NCI-H2107 (cell line): ENCODE data around the gene DEFB115.
"Not testable (repeated sequence)": the region's sequence is repeated elsewhere in the genome, so short reads cannot be mapped to it uniquely, and the experiment has no call there.

Experiments used
- DNase-seq: peaks from one replicate; lab custom pipeline; 2025; lab: John Stamatoyannopoulos, UW

Gene DEFB115, protein sequence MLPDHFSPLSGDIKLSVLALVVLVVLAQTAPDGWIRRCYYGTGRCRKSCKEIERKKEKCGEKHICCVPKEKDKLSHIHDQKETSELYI

DNA sequence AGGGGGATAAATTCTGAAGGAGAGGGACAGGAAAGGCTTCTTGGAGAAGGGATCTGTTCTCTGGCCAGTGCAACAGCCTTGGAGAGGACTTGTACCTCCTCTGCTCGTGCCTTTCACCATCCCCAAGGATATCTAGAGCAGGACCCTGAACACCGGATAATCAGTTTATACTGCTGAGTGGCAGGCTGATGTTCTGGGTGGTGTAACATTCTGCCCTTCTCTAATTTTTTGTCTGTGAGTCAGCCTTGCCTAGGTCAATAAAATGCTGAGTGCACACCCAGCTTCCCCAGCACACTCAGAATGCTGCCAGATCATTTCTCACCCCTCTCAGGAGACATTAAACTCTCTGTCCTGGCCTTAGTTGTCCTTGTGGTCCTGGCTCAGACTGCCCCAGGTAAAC is at the start of gene DEFB115:
TSS of gene DEFB115 (plus strand) at position 301 of the 400 bp plus-strand sequence. CDS start at position 301, 0 bp downstream.
- no peak for DNase-seq

GRCh38 chr20:31236953-31237352 is 20.5 kb upstream of the DEFB115 start:
- no peak for DNase-seq

GRCh38 chr20:31237763-31238162 is 19.7 kb upstream of the DEFB115 start:
- no peak for DNase-seq

GRCh38 chr20:31239139-31239538 is 18.3 kb upstream of the DEFB115 start:
- no peak for DNase-seq

GRCh38 chr20:31256959-31257358 is 505 bp upstream of the DEFB115 start:
- no peak for DNase-seq

DNA sequence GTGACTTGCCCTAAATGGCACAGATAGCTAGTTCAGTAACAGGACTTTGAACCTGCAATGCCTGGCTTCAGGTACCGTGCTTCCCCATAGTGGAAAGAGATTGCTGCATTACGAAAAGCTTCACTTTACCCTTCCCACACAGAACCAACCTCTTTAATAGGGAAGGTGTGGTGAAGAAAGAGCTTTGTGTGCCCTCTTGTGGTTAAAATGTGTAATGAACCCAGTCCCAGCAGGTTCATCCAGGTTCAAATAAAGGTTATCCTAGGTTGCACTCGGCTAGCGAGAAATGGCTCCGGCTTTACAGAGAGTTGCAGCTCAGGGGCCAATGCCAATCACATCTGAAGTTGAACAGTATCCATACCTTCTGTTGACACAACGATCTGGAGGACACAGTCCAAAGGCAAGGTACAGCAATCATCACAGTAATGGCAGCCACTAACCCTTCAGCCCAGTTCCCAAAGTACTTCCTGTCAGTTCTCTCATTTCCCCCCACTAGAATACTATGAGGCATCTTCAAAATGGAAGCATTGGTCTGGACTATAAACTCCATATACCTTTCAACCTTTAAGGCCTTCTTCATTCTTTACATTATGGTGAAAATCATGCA is 3.0 kb downstream of the DEFB115 start:
- no peak for DNase-seq

- no peak for DNase-seq
Observed at GRCh38 chr20:31274441-31274840, 17.0 kb downstream of the DEFB115 start.

- no peak for DNase-seq
Observed at GRCh38 chr20:31278178-31278577, 20.7 kb downstream of the DEFB115 start.

GRCh38 chr20:31284964-31285363 is 27.5 kb downstream of the DEFB115 start:
- not testable (repeated sequence) for DNase-seq

DNA sequence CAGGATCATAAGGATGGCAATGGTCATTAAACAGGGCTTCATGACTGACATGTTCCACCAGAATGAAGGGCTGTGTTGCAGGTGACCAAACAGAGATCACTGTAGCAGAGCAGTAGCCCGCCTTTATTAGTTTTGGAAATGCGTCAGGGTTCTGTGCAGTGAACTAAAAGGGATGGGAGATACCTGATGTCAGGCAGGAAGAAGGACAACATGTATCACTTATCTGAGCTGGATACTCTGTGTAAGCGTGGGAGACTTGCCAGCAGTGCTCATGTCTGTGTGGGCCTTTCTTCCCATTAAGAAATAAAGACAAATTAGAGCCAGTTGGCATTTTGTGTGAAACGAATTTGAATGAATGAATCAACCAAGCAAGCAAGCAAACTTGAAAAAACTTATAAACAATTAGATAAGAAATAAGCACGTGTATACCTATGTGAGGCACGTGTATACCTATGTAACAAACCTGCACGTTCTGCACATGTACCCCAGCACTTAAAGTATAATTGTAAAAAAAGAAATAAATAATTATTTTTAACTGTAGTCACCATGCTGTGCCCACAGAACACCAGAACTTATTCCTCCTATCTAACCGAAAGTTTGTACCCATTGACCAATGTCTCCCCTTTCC is 51.2 kb downstream of the DEFB115 start, which contains the start of gene DEFB116:
TSS of gene DEFB116 (minus strand) at position 51 of the 628 bp plus-strand sequence. CDS start at position 51, 0 bp downstream.
- no peak for DNase-seq
